NCI-H82 treated with DMSO at 0.1 percent for 48 hours (cell line): ENCODE measurements around the gene PRDM11.

Experiments
- DNase-seq: peaks from one replicate; lab custom pipeline; 2025; ENCODE audit not compliant: unreplicated experiment; lab: John Stamatoyannopoulos, UW

PRDM11 gene

GRCh38 chr11:45157247-45158209 is 11.1 kb downstream of the PRDM11 start:
- no peak for DNase-seq

DNA sequence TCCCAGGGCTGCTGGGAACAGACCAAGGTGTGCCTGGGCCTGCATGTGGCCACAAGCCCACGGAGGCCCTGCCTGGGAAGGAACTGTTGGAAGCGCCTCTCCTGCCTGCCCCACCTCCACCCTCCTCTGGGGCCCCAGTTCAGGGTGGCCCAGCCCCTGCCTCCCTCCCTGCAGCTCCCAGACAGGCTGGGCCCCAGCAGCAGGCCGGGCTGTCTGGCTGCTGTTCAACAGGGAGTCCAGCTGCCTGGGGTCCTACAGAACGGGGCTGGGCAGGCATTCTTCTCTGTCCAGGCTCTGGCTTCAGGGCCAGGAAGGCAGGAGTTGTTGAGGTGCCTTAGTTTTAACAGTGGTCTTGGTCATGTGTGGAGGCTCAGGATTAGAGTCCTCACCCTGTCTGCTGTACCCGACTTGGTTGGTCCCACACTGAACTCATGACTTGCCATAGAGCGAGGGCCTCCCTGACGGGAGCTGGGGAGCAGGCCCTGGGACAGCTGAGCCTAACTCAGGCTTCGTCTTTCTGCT is 11.8 kb downstream of the PRDM11 start:
- DNase-seq: no peak

- no peak for DNase-seq
Measured at GRCh38 chr11:45158891-45159605, 12.6 kb downstream of the PRDM11 start.

DNA sequence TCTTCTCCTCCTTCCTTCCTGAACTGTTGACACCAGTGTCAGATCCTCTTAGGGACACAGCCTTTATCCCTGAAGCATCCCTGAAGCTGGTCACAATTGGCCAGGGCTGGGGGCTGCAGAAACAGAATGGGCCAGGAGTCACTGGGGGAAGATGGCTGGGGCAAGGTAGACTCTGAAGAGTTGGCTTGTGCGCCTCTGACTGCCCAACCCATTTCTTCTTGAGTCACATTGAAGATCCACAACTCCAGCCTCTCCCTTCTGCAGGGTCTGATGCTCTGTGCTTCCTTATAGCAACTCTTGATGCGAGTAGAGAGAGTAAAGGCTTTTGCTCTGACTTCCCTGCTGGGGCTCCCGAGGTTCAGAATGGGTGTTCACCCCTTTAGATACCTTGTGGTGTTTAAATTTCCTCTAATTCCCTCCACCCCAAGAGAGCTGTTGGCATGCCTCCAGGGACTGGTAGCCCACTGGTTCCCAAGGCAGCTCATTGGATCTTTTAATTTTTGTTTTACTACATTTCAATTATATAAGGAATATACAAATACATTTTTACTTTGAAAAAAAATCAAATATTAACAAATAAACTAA is 13.4 kb downstream of the PRDM11 start:
- DNase-seq: no peak

DNA sequence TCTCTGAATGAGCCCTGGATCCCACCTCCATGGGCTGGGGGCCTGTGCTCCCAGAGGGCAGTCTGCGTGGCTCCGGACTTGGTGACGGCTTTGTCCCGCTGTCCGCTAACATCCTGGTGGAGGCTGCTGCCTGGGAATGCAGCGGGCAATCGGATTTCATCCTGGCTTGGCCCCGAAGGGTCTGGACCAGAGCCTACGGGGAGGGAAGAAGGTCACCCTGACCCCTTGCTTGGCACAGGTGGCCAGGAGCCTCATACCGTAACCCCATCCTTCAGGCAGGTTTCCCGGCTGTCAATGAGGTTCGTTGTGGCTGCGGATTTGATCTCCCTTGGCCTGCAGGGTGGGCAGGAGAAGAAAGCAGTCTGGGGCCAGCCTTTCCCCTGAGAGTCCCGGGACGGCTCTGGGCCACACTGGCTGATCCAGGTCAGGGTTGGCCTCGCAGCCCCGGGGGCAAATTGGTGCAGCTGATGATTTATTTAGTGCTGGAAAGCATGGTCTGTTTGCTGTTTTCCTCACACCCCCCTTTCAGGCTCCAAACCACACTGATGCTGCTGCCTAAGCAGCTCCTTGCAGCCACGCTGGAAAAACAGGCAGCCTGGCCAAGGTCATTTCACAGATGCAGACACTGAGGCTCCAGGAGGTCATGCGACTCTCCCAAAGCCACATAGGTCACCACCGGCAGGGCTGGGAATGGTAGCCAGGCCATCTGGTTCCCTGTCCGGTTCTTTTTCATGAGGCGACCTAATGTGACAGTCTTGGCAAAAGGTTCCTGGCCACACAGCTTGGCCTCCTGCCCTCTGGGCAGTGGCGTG is 15.0 kb downstream of the PRDM11 start:
- DNase-seq: no peak

- no peak for DNase-seq
Measured at GRCh38 chr11:45162064-45162375, 15.6 kb downstream of the PRDM11 start.

- DNase-seq: no peak
Measured at GRCh38 chr11:45162916-45163879, 16.8 kb downstream of the PRDM11 start.

GRCh38 chr11:45163956-45164575 is 17.6 kb downstream of the PRDM11 start:
- no peak for DNase-seq

DNA sequence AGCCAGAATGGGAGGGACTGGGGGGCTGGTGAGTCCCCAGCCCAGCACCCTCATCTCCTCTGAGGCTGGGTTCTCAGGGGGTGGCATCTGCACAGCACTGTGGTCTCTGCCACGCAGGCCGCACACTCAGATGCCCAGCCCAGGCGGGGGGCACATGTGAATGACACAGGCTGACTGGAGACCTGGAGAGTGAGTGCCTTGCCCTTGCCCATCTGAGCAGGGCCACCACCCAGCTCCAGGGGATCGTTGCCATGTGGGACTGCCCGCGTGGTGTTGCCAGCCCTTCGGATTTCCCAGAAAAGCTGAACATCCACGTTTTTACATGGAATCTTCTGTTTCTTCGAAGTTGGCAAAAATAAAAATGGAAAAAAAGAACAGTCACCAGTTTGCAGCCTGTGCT is 18.9 kb downstream of the PRDM11 start:
- DNase-seq: no peak

- no peak for DNase-seq
Measured at GRCh38 chr11:45165806-45166603, 19.6 kb downstream of the PRDM11 start.

DNA sequence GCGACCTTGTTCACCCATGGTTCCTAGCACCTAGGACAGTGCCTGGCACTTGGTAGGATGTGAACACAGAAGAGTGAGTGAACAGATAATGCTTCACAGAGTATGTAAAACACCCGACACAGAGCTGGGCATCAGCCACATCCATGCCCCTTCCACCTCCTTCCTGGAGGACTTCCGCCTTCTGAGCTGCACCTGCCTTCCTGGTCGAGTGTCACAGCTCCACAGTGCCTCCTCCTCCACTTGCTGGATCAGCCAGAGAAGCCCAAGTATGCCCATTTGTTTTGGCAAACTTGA is 20.1 kb downstream of the PRDM11 start:
- DNase-seq: no peak

GRCh38 chr11:45167283-45167682 is 20.8 kb downstream of the PRDM11 start:
- no peak for DNase-seq

DNA sequence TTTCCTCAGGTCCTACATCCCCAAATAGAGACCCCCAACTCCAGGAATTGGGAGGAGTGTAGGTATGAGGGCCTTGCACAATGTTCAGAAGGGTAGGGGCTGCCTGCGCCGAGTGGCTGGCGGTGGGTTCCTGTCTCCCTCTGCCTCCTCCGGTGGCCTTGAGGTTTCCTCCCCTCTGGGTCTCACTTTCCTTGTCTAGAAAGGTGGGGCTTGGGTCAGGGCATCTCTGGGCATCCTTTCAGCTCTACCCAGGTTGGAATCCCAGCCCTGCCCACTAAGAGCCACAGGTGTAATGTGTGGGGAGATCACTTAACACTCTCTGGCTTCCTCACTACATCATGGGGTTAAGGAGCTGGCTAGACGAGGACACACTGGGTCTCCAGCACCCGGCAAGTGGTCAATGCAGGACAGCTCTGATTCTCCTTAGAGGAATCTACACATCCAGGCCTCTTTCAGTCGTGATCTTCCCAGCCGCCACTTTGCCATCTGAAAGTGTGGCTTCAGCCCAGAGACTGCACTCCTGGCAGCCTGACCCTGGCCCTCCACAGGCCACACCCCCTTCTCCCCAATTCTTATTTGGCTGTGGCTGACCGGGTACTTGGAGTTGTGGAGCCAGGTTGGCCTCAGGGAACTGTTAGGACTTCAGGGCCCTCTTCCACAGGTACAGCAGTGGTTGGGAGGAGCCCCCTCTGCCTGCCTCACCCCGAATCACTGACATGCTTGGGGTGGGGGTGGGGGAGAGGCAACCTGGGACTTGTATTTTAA is 22.1 kb downstream of the PRDM11 start:
- DNase-seq: no peak

- DNase-seq: no peak
Measured at GRCh38 chr11:45169310-45170072, 23.1 kb downstream of the PRDM11 start.

GRCh38 chr11:45170484-45170883 is 24.0 kb downstream of the PRDM11 start:
- DNase-seq: no peak

- no peak for DNase-seq
Measured at GRCh38 chr11:45171550-45171949, 25.1 kb downstream of the PRDM11 start.

- DNase-seq: no peak
Measured at GRCh38 chr11:45173064-45173463, 26.6 kb downstream of the PRDM11 start.
